Astrocyte of the spinal cord (primary cell): ENCODE results near the gene MLH3.
A peak's percentile ranks its signal among the peaks of the same experiment; 100 is the strongest.
"Not testable (repeated sequence)": the region's sequence is repeated elsewhere in the genome, so short reads cannot be mapped to it uniquely, and the experiment has no call there.

Experiments used
- DNase-seq: peaks from one replicate; pipeline ENCODE4 v3.0.0; 2011; ENCODE audit warnings: low read depth, low spot score
- H3K4me3 ChIP-seq: 2 replicates; pipeline ENCODE4 v1.5.1; 2011; ENCODE audit warnings: low read depth, mild to moderate bottlenecking, low read length, moderate library complexity
- in situ Hi-C: cut with HindIII; loops from 2 replicates; pipeline ENCODE4 v1.10.0; 2017; ENCODE audit warnings: low sequenced_read_pairs
- TF ChIP-seq, protein P1 (sequence below): IDR thresholded peaks from 2 replicates; pipeline ENCODE4 v1.5.1; 2012; ENCODE audit warnings: low read depth, mild to moderate bottlenecking, low read length, inconsistent platforms

MLH3 gene

DNA sequence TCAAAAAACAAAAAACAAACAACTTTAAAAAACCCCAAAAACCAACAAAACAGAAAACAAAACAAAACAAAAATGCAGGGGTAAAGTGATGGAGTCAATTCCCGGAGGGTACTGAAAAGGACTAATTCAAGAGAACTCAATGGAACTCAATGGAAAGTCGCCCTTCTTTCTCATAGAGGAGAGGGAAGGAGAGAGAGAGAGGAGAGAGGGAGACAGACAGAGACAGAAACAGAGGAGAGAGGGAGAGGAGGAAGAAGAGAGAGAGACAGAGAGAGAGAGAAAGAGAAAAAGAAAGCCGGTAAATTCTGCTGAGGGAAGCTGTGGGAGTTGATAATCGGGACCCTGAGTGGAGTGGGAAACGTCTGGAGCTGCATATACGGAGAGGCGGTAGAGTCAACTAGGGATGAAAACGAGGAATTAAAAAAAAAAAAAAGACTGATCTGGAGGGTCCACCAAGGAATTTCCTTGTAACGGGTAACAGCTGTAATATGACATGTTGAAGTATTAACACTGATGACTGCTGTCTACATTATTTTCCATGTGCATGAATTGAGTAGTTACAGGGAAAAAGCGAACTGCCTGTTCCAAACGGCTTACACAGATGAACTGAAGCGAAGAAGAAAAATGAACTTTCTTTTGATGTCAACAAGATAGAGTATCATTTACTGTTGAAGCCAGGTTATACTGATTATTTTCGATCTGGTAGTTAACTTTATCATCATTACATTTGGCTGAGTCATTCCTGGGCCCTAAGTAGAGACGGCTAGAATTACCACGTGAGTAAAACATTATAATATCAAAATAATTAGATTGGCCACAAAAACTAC, 17.2 kb upstream of the MLH3 start:
- peak overlapping the region; percentile 52 for H3K4me3 ChIP-seq
- in situ Hi-C loops: no loop called here
- TF ChIP-seq, protein P1, sequence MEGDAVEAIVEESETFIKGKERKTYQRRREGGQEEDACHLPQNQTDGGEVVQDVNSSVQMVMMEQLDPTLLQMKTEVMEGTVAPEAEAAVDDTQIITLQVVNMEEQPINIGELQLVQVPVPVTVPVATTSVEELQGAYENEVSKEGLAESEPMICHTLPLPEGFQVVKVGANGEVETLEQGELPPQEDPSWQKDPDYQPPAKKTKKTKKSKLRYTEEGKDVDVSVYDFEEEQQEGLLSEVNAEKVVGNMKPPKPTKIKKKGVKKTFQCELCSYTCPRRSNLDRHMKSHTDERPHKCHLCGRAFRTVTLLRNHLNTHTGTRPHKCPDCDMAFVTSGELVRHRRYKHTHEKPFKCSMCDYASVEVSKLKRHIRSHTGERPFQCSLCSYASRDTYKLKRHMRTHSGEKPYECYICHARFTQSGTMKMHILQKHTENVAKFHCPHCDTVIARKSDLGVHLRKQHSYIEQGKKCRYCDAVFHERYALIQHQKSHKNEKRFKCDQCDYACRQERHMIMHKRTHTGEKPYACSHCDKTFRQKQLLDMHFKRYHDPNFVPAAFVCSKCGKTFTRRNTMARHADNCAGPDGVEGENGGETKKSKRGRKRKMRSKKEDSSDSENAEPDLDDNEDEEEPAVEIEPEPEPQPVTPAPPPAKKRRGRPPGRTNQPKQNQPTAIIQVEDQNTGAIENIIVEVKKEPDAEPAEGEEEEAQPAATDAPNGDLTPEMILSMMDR: no peak
- peak; percentile 70 for DNase-seq

DNA sequence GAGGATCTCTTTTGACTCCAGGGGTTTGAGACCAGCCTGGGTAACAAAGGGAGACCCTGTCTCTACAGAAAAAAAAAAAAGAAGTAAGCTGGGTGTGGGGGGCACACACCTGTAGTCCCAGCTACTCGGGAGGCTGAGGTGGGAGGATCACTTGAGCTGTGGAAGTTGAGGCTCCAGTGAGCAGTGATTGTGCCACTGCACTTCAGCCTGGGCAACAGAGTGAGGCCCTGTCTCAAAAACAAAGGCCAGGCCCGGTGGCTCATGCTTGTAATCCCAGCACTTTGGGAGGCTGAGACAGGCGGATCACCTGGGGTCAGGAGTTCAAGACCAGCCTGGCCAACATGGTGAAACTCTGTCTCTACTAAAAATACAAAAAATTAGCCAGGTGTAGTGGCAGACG, 16.5 kb upstream of the MLH3 start:
- DNase-seq, H3K4me3 ChIP-seq, in situ Hi-C loops: not testable (repeated sequence)

DNA sequence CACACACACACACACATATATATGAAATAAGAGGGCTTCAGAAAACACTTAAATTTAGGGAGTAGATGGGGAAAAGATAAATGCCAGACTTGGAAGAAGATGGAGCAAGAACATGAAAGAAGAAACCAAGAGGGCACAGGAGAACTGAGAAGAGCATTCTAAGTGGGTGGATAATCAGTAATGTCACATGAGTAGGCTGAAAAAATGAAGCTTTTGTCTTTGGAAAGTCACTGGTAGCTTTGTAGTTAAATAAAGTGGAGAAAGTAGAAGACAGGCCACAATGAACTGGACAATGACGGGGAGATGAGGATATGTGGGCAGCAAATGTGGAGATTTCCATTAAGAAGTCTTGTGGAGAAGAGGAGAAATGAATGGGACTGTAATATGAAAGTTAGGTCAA, 15.9 kb upstream of the MLH3 start:
- TF ChIP-seq, protein P1: no peak
- no peak for DNase-seq
- in situ Hi-C loops: no loop called here
- H3K4me3 ChIP-seq: no peak overlapping the region

DNA sequence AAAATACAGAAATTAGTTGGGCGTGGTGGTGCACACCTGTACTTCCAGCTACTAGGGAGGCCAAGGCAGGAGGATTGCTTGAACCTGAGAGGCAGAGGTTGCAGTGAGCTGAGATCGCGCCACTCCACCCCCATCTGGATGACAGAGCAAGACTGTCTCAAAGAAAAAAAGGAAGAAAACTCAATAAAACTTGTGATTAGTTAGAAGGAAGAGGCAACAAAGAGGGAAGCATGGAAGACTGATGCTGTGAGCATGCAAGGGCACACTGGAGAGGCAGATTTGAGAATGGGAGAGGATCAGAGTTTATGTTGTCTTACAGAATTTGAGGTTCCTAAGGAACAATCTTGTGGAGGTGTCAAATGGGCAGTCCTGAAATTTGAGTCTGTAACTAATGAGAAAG, 15.4 kb upstream of the MLH3 start:
- DNase-seq: no peak
- H3K4me3 ChIP-seq: no peak overlapping the region
- in situ Hi-C loops: no loop called here
- TF ChIP-seq, protein P1: no peak

DNA sequence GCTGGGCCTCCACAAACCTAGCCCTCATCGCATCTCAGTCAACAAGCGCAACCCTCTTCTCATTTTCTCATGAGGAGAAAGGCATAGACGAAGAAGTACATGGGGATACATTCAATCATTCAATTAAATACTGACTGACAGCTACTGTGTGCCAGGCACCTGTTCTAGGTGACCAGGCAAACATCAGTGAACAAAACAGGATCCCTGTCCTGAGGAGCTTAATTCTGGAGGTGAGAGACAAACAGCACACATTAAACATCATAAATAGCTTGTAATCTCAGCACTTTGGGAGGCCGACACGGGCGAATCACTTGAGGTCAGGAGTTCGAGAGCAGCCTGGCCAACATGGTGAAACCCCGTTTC, 12.9 kb upstream of the MLH3 start:
- in situ Hi-C loops: no loop called here
- TF ChIP-seq, protein P1: no peak
- H3K4me3 ChIP-seq: peak overlapping the region; percentile 75
- no peak for DNase-seq

DNA sequence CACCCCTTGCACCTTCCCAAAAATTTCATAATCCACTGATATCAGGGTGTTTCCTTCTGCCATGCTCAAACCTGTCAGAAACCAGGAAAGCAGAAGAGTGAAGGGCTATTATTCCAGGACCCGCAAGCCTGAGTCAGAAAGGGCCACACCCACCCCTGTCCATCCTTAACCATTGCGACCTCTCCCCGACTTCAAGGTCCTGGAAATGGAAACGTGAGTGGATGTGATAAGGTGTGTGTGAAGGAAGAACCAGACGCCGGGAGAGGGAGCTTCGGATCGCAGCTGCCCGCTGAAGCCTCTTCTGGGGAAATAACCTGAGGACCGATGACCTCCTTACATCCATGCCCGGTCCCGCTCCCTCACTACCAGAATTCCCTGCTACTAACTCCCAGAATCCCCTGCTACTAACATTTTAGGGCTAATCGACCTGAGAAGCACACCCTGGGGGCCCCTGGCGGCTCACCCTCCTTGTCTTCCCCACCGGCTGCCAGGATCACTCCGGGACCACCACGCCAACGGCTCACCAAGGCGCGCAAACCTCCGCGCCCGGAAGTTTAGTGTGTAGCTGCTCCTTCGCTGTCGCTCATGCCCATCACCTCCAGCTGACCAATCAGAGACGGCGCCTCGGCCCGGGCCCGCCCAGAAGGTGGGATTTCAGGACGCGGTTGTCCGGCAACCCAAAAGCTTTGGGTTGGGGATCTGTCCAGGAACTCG, 12.4 kb upstream of the MLH3 start, which contains the start of gene ACYP1:
Gene ACYP1 (minus strand): TSS at position 534 of the 714 bp plus-strand sequence. CDS start 471 bp downstream, at position 63.
- TF ChIP-seq, protein P1: no peak
- in situ Hi-C loops: no loop called here
- DNase-seq: peak; percentile 89
- H3K4me3 ChIP-seq: peak within 1 kb of the TSS; percentile 75

DNA sequence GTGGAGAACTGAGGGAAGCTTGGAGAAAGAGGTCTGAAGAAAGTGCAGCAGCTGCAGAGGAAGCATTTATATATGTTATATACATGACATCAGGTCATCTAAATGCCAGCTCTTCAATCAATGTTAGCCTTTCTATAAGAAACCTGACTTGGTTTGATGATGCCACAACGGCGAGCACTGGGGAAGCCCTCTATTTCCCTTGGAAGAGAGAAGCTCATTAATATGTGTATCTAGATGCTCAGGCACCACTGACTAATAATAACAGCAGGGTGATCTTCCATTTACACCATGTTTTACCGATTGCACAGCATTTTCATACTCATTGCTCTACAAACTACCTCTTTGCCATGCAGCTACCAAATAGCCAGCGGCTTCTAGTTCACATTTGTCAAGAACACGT, 11.7 kb upstream of the MLH3 start:
- DNase-seq: no peak
- in situ Hi-C loops: no loop called here
- H3K4me3 ChIP-seq: peak overlapping the region; percentile 75
- TF ChIP-seq, protein P1: no peak
